Adrenal gland (tissue), 12 donors: ENCODE measurements around the gene KIAA0753. TPM values are rescaled to one million over a fixed set of nuclear protein-coding genes. Genes with fewer than 3 reads are reported as not detected.

Source experiments
- DNase-seq, 7 donors: peaks; one replicate each; pipeline ENCODE4 v3.0.0-alpha.2; 2019 to 2020
- H3K27ac ChIP-seq, 5 donors: fragments of 200-600 bp; sonication (generic) in 4 of 5; 1 replicate in 3 of 5; 2 replicates in 2 of 5; pipeline versions ENCODE4 v1.5.1 to v1.8.0; 2016 to 2020; ENCODE audit warnings: mild to moderate bottlenecking in 1 of 5
- H3K27me3 ChIP-seq: fragments of 200-600 bp; 2 replicates; pipeline ENCODE4 v1.8.0; 2021
- H3K36me3 ChIP-seq, 2 donors: fragments of 200-600 bp; replicated peaks in 1 of 2; 1 replicate in 1 of 2; 2 replicates in 1 of 2; pipeline versions ENCODE4 v1.5.1 to v1.8.0; 2018 to 2022
- H3K4me1 ChIP-seq, 2 donors: fragments of 200-600 bp; replicated peaks in 1 of 2; 1 replicate in 1 of 2; 2 replicates in 1 of 2; pipeline versions ENCODE4 v1.5.1 to v1.8.0; 2018 to 2021
- H3K4me3 ChIP-seq, 4 donors: fragments of 200-600 bp; sonication (generic) in 3 of 4; one replicate each; pipeline ENCODE4 v1.5.1; 2016 to 2018
- H3K9me3 ChIP-seq, 3 donors: fragments of 200-600 bp; sonication (generic) in 1 of 3; replicated peaks in 1 of 3; 1 replicate in 2 of 3; 2 replicates in 1 of 3; pipeline versions ENCODE4 v1.5.1 to v1.8.0; 2016 to 2021
- CTCF ChIP-seq, 6 experiments: fragments of 450-650 bp in 4 of 6; fragments of 200-600 bp in 2 of 6; sonication (generic) in 1 of 6; IDR thresholded peaks; 1 replicate in 5 of 6; 2 replicates in 1 of 6; pipeline versions ENCODE4 v1.5.1 to v1.8.0; 2016 to 2021; ENCODE audit warnings: antibody characterized with exemption in 6 of 6, mild to moderate bottlenecking in 2 of 6, moderate library complexity in 1 of 6
- POLR2A ChIP-seq, 2 donors: fragments of 450-650 bp; IDR thresholded peaks; one replicate each; pipeline ENCODE4 v1.6.1; 2017; ENCODE audit warnings: antibody characterized with exemption in 2 of 2, mild to moderate bottlenecking in 2 of 2, moderate library complexity in 1 of 2
- WGBS, 4 donors: extraction: QIAGEN DNeasy Blood & Tissue Kit in 2 of 4; methylation state at CpG; one replicate each; pipeline versions ENCODE4 v1.1.5 to v1.1.7; 2013 to 2017; 5-methylcytosine and 5-hydroxymethylcytosine counted together
- intact Hi-C, 2 donors: fragments of 100-400 bp; cut with DNase I; formaldehyde crosslinking; loops; one replicate each; pipeline versions ENCODE4 v1.14.1 to v1.15.0; 2022 to 2023
- polyA plus RNA-seq, 3 donors: library from polyadenylated mRNA; stranded (reverse); fragments of 200-250 nt in 2 of 3; fragments of 350-450 nt in 1 of 3; fragmentation: Illumina TruSeq in 1 of 3; extraction: RNeasy Lipid Tissue Mini Kit (QIAGEN cat#74804) in 1 of 3; gene quantifications; one replicate each; pipeline ENCODE4 v1.2.3, GENCODE V29; 2013 to 2014
- total RNA-seq, 9 donors: library from RNA; depleted of rRNA in 4 of 9; stranded (reverse); fragments of >200 nt in 4 of 9; fragments of 120-200 nt in 1 of 9; fragmentation: NEBNext Ultra II Directional in 1 of 9; extraction: Animal tissue kit (Norgen Biotek cat#: 25700) in 1 of 9; gene quantifications; one replicate each; pipeline versions ENCODE4 v1.1.0 to v1.2.4, GENCODE V29; 2013 to 2023
- donor health status: healthy with polysubstance abuse.
- donor health status: Bipolar disorder and iron deficiency.
- donor health status: DM: yes; HTN: yes; CAD: no.
- donor health status: DM: no; HTN: no; CAD: no.
- donor health status: DM: no; HTN: no; CAD: no.
- donor health status: DM: yes; HTN: yes; CAD: no.

KIAA0753 gene
- total and polyA plus RNA-seq, 12 donors, result 5.1 to 21.8 (median 13.1) TPM

- H3K36me3 ChIP-seq, result no peaks in the 10 kb centered on the region
- H3K4me3 ChIP-seq, result peak within 1 kb of the TSS in 3 of 4 donors; percentile 16 to 53 (median 32)
- 2 to 8% (median 3%) methylated on average over 11 to 117 of the region's 122 CpGs for whole genome bisulfite sequencing, 4 donors
- TF ChIP-seq POLR2A (IDR thresholded peaks at IDR 0.05) (no peak), CTCF (IDR thresholded peaks at IDR 0.05) (no peak)
- intact Hi-C loops, result loop anchor here in 1 of 2 donors (10.0 kb wide), 1 partner anchor 82 kb away; no protein-coding TSS in a partner anchor
- DNase-seq, result peak in 2 of 7 donors; percentile 20 to 23
- no peaks in the 10 kb centered on the region for H3K27me3 ChIP-seq
- no peaks in the 10 kb centered on the region for H3K9me3 ChIP-seq
- H3K4me1 ChIP-seq, result peaks cover 11 to 25% of the 10 kb centered on the region in 2 donors
- peak within 1 kb of the TSS in 1 of 5 donors; percentile 22 for H3K27ac ChIP-seq
Measured at GRCh38 chr17:6556121-6557039, 84.1 kb downstream of the KIAA0753 start, which contains the start of gene PITPNM3. Gene PITPNM3, minus strand, starts transcription at chr17:6556555. Its CDS starts 149 bp downstream, at chr17:6556406.

GRCh38 chr17:6555331-6556120, 85.0 kb downstream of the KIAA0753 start:
- intact Hi-C loops, result loop anchor here in 1 of 2 donors (10.0 kb wide), 1 partner anchor 81 kb away; no protein-coding TSS in a partner anchor
- no peak overlapping the region for H3K27ac ChIP-seq

GRCh38 chr17:6554871-6555330, 85.6 kb downstream of the KIAA0753 start:
- H3K9me3 ChIP-seq, result no peaks in the 10 kb centered on the region
- H3K27ac ChIP-seq, result no peak overlapping the region
- intact Hi-C loops, result loop anchor here in 1 of 2 donors (10.0 kb wide), 1 partner anchor 80 kb away; no protein-coding TSS in a partner anchor
- 24 to 31% (median 27%) methylated on average over 8 to 12 of the region's 12 CpGs for WGBS, 4 donors
- H3K4me1 ChIP-seq, result peaks cover 11 to 25% of the 10 kb centered on the region in 2 donors
- TF ChIP-seq POLR2A (IDR thresholded peaks at IDR 0.05) (no peak), CTCF (IDR thresholded peaks at IDR 0.05) (no peak)
- no peaks in the 10 kb centered on the region for H3K27me3 ChIP-seq
- DNase-seq, result peak in 2 of 7 donors; percentile 18 to 22
- H3K36me3 ChIP-seq, result no peaks in the 10 kb centered on the region
- peak overlapping the region in 1 of 4 donors; percentile 53 for H3K4me3 ChIP-seq

More at GRCh38 chr17:6555331-6556120, 85.0 kb downstream of the KIAA0753 start:
- Histone ChIP-seq H3K27me3 (no peaks in the 10 kb centered on the region), H3K4me1 (peaks cover 11 to 25% of the 10 kb centered on the region in 2 donors), H3K36me3 (no peaks in the 10 kb centered on the region), H3K4me3 (peak overlapping the region in 3 of 4 donors; percentile 16 to 53 (median 32)), H3K9me3 (no peaks in the 10 kb centered on the region)
- DNase-seq, result peak in 6 of 7 donors; percentile 39 to 61 (median 41)
- TF ChIP-seq CTCF (IDR thresholded peaks at IDR 0.05) (no peak), POLR2A (IDR thresholded peaks at IDR 0.05) (no peak)
- WGBS, 4 donors, result 0 to 3% (median 2%) methylated on average over 6 to 56 of the region's 56 CpGs
